ENCODE data around the gene RHEBL1.

Gene RHEBL1

GRCh38 chr12:49050507-49051372 is 19.0 kb downstream of the RHEBL1 start:
- H3K4me3 Mint-ChIP-seq, result no peak overlapping the region
- H3K27me3 Mint-ChIP-seq, result no peaks in the 10 kb centered on the region
- H3K27ac Mint-ChIP-seq, result no peak overlapping the region

GRCh38 chr12:49049566-49050224 is 20.1 kb downstream of the RHEBL1 start:
- H3K9me3 Mint-ChIP-seq, result no peaks in the 10 kb centered on the region
- H3K36me3 Mint-ChIP-seq, result peaks cover 16% of the 10 kb centered on the region

More at GRCh38 chr12:49050507-49051372, 19.0 kb downstream of the RHEBL1 start:
- Mint-ChIP-seq H3K36me3 (peaks cover 16% of the 10 kb centered on the region), H3K9me3 (no peaks in the 10 kb centered on the region), H3K4me1 (peaks cover 24% of the 10 kb centered on the region)

GRCh38 chr12:49048953-49049352 is 20.8 kb downstream of the RHEBL1 start:
- Mint-ChIP-seq H3K4me3 (no peak overlapping the region), H3K36me3 (peaks cover 17% of the 10 kb centered on the region), H3K27ac (no peak overlapping the region), H3K4me1 (peaks cover 14% of the 10 kb centered on the region), H3K9me3 (no peaks in the 10 kb centered on the region), H3K27me3 (no peaks in the 10 kb centered on the region)

More at GRCh38 chr12:49049566-49050224, 20.1 kb downstream of the RHEBL1 start:
- Mint-ChIP-seq H3K4me3 (no peak overlapping the region), H3K27me3 (no peaks in the 10 kb centered on the region), H3K4me1 (peaks cover 14% of the 10 kb centered on the region), H3K27ac (no peak overlapping the region)

- H3K4me3 Mint-ChIP-seq, result no peak overlapping the region
- no peaks in the 10 kb centered on the region for H3K9me3 Mint-ChIP-seq
- H3K4me1 Mint-ChIP-seq, result peaks cover 6% of the 10 kb centered on the region
- peaks cover 13% of the 10 kb centered on the region for H3K36me3 Mint-ChIP-seq
- H3K27ac Mint-ChIP-seq, result peak overlapping the region; percentile 46
- H3K27me3 Mint-ChIP-seq, result no peaks in the 10 kb centered on the region
Observed at GRCh38 chr12:49046129-49046895, 23.5 kb downstream of the RHEBL1 start.

- no peaks in the 10 kb centered on the region for H3K27me3 Mint-ChIP-seq
- no peak overlapping the region for H3K27ac Mint-ChIP-seq
- H3K4me1 Mint-ChIP-seq, result peaks cover 6% of the 10 kb centered on the region
- H3K4me3 Mint-ChIP-seq, result no peak overlapping the region
- H3K36me3 Mint-ChIP-seq, result peaks cover 13% of the 10 kb centered on the region
- no peaks in the 10 kb centered on the region for H3K9me3 Mint-ChIP-seq
Observed at GRCh38 chr12:49044660-49045059, 25.1 kb downstream of the RHEBL1 start.

- H3K4me1 Mint-ChIP-seq, result peaks cover 6% of the 10 kb centered on the region
- no peaks in the 10 kb centered on the region for H3K9me3 Mint-ChIP-seq
- H3K4me3 Mint-ChIP-seq, result no peak overlapping the region
- H3K27ac Mint-ChIP-seq, result no peak overlapping the region
- peaks cover 12% of the 10 kb centered on the region for H3K36me3 Mint-ChIP-seq
- H3K27me3 Mint-ChIP-seq, result no peaks in the 10 kb centered on the region
Observed at GRCh38 chr12:49043856-49044258, 25.9 kb downstream of the RHEBL1 start.

- Mint-ChIP-seq H3K36me3 (peaks cover 14% of the 10 kb centered on the region), H3K27me3 (no peaks in the 10 kb centered on the region), H3K4me3 (no peak overlapping the region), H3K27ac (no peak overlapping the region), H3K4me1 (peaks cover 6% of the 10 kb centered on the region), H3K9me3 (no peaks in the 10 kb centered on the region)
Observed at GRCh38 chr12:49043241-49043640, 26.5 kb downstream of the RHEBL1 start.

GRCh38 chr12:49041881-49042484 is 27.8 kb downstream of the RHEBL1 start:
- Mint-ChIP-seq H3K36me3 (peaks cover 9% of the 10 kb centered on the region), H3K4me3 (no peak overlapping the region), H3K27ac (no peak overlapping the region), H3K27me3 (no peaks in the 10 kb centered on the region), H3K4me1 (peaks cover 6% of the 10 kb centered on the region), H3K9me3 (no peaks in the 10 kb centered on the region)

GRCh38 chr12:49041036-49041880 is 28.5 kb downstream of the RHEBL1 start:
- H3K27ac Mint-ChIP-seq, result no peak overlapping the region
- H3K4me3 Mint-ChIP-seq, result no peak overlapping the region
- no peaks in the 10 kb centered on the region for H3K9me3 Mint-ChIP-seq
- no peaks in the 10 kb centered on the region for H3K27me3 Mint-ChIP-seq
- H3K36me3 Mint-ChIP-seq, result peaks cover 7% of the 10 kb centered on the region
- H3K4me1 Mint-ChIP-seq, result peaks cover 6% of the 10 kb centered on the region

- H3K9me3 Mint-ChIP-seq, result no peaks in the 10 kb centered on the region
- peaks cover 7% of the 10 kb centered on the region for H3K36me3 Mint-ChIP-seq
- H3K27ac Mint-ChIP-seq, result no peak overlapping the region
- H3K4me3 Mint-ChIP-seq, result no peak overlapping the region
- H3K27me3 Mint-ChIP-seq, result no peaks in the 10 kb centered on the region
- H3K4me1 Mint-ChIP-seq, result peaks cover 6% of the 10 kb centered on the region
Observed at GRCh38 chr12:49040364-49040855, 29.4 kb downstream of the RHEBL1 start.

- H3K36me3 Mint-ChIP-seq, result peaks cover 7% of the 10 kb centered on the region
- peaks cover 5% of the 10 kb centered on the region for H3K4me1 Mint-ChIP-seq
- H3K4me3 Mint-ChIP-seq, result no peak overlapping the region
- no peaks in the 10 kb centered on the region for H3K9me3 Mint-ChIP-seq
- no peak overlapping the region for H3K27ac Mint-ChIP-seq
- no peaks in the 10 kb centered on the region for H3K27me3 Mint-ChIP-seq
Observed at GRCh38 chr12:49039421-49040363, 30.1 kb downstream of the RHEBL1 start.

- no peak overlapping the region for H3K27ac Mint-ChIP-seq
Observed at GRCh38 chr12:49038291-49038955, 31.4 kb downstream of the RHEBL1 start.

GRCh38 chr12:49037947-49038237 is 31.9 kb downstream of the RHEBL1 start:
- H3K4me3 Mint-ChIP-seq, result no peak overlapping the region
- no peaks in the 10 kb centered on the region for H3K27me3 Mint-ChIP-seq
- peaks cover 4% of the 10 kb centered on the region for H3K36me3 Mint-ChIP-seq
- H3K4me1 Mint-ChIP-seq, result no peaks in the 10 kb centered on the region
- no peak overlapping the region for H3K27ac Mint-ChIP-seq
- no peaks in the 10 kb centered on the region for H3K9me3 Mint-ChIP-seq

More at GRCh38 chr12:49038291-49038955, 31.4 kb downstream of the RHEBL1 start:
- Mint-ChIP-seq H3K4me1 (no peaks in the 10 kb centered on the region), H3K27me3 (no peaks in the 10 kb centered on the region), H3K9me3 (no peaks in the 10 kb centered on the region), H3K36me3 (peaks cover 4% of the 10 kb centered on the region), H3K4me3 (no peak overlapping the region)

Measured in activated naive CD4-positive, alpha-beta T cell treated with anti-CD3 and anti-CD28 coated beads, Interleukin-2, amount 50 U/mL, for 24 hours (primary cell).